ENCODE data around the gene VTN.

DNA sequence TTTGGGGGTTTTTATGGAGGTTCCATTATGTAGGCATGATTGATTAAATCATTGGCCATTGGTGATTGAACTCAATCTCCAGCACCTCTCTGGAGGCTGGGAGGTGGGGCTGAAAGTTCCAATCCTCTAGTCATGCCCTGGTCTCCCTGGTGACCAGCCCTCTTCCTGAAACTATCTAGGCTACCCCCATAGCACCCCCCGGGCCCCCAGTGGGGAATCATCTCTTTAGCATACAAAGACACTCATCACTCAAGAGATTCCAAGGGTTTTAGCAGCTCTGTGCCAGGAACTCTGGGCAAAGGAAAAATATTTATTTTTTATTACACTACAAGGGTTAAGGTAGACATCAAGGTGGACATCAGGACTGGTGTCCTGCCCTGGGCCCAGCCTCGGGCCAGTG lies 25.3 kb upstream of the VTN start:
- TF ChIP-seq, protein P1, sequence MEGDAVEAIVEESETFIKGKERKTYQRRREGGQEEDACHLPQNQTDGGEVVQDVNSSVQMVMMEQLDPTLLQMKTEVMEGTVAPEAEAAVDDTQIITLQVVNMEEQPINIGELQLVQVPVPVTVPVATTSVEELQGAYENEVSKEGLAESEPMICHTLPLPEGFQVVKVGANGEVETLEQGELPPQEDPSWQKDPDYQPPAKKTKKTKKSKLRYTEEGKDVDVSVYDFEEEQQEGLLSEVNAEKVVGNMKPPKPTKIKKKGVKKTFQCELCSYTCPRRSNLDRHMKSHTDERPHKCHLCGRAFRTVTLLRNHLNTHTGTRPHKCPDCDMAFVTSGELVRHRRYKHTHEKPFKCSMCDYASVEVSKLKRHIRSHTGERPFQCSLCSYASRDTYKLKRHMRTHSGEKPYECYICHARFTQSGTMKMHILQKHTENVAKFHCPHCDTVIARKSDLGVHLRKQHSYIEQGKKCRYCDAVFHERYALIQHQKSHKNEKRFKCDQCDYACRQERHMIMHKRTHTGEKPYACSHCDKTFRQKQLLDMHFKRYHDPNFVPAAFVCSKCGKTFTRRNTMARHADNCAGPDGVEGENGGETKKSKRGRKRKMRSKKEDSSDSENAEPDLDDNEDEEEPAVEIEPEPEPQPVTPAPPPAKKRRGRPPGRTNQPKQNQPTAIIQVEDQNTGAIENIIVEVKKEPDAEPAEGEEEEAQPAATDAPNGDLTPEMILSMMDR (conservative IDR thresholded peaks at IDR 0.05; ENCODE audit: low read length) = no peak
- TF ChIP-seq EZH2phosphoT487 (IDR thresholded peaks at IDR 0.05; ENCODE audit: borderline replicate concordance, low read depth, low read length) = no peak
